GM23338 (cell line): ENCODE measurements around the gene ST3GAL2. TPM values are rescaled to one million over a fixed set of nuclear protein-coding genes. Genes with fewer than 3 reads are reported as not detected.

Experiments
- ATAC-seq: fragments of 200-7000 bp; cut with Tn5 transposase; 3 replicates; pipeline ENCODE4 v1.9.1; 2020
- DNase-seq: peaks from one replicate; pipeline ENCODE4 v3.0.0-alpha.2; 2015; ENCODE audit warnings: low spot score
- H2AFZ ChIP-seq: fragments of 200-600 bp; sonication (generic); 2 replicates; pipeline ENCODE4 v1.8.0; 2016; ENCODE audit warnings: antibody characterized with exemption, mild to moderate bottlenecking, moderate library complexity
- H3F3A ChIP-seq: fragments of 200-600 bp; sonication (generic); replicated peaks from 2 replicates; pipeline ENCODE4 v1.8.0; 2017; ENCODE audit warnings: antibody characterized with exemption, mixed run types, low read depth
- H3K27ac ChIP-seq: fragments of 200-600 bp; sonication (generic); 2 replicates; pipeline ENCODE4 v1.6.1; 2016; ENCODE audit warnings: low read depth
- H3K27me3 ChIP-seq: fragments of 200-600 bp; sonication (generic); 2 replicates; pipeline ENCODE4 v1.8.0; 2016; ENCODE audit warnings: mild to moderate bottlenecking, mixed run types, moderate library complexity; ENCODE audit not compliant: insufficient read depth
- H3K36me3 ChIP-seq: fragments of 200-600 bp; sonication (generic); 2 replicates; pipeline ENCODE4 v1.8.0; 2016; ENCODE audit warnings: mild to moderate bottlenecking; ENCODE audit not compliant: insufficient read depth
- H3K4me1 ChIP-seq: fragments of 200-600 bp; sonication (generic); 2 replicates; pipeline ENCODE4 v1.8.0; 2016; ENCODE audit warnings: mild to moderate bottlenecking, moderate library complexity; ENCODE audit not compliant: insufficient read depth
- H3K4me2 ChIP-seq: fragments of 200-600 bp; sonication (generic); 2 replicates; pipeline ENCODE4 v1.7.1; 2017; ENCODE audit warnings: mixed run types
- H3K4me3 ChIP-seq: fragments of 200-600 bp; sonication (generic); 2 replicates; pipeline ENCODE4 v1.6.1; 2016; ENCODE audit warnings: mixed run types
- H3K79me2 ChIP-seq: fragments of 200-600 bp; sonication (generic); replicated peaks from 2 replicates; pipeline ENCODE4 v1.8.0; 2017; ENCODE audit warnings: mild to moderate bottlenecking; ENCODE audit not compliant: insufficient read depth
- H3K9me2 ChIP-seq: fragments of 200-600 bp; sonication (generic); 2 replicates; pipeline ENCODE4 v1.8.0; 2017; ENCODE audit not compliant: insufficient read depth
- H4K20me1 ChIP-seq: fragments of 200-600 bp; sonication (generic); replicated peaks from 2 replicates; pipeline ENCODE4 v1.8.0; 2017; ENCODE audit warnings: mild to moderate bottlenecking; ENCODE audit not compliant: insufficient read depth
- H3K27ac Mint-ChIP-seq: 2 replicates; pipeline ENCODE4 v1.8.0; 2020; ENCODE audit warnings: inconsistent platforms, mild to moderate bottlenecking, moderate library complexity, mixed read lengths
- H3K27me3 Mint-ChIP-seq: 3 replicates; pipeline ENCODE4 v1.8.0; 2022; ENCODE audit warnings: low read depth, mild to moderate bottlenecking, moderate library complexity, mixed read lengths, inconsistent platforms; ENCODE audit not compliant: insufficient read depth, poor library complexity
- H3K36me3 Mint-ChIP-seq: 3 replicates; pipeline ENCODE4 v1.8.0; 2021; ENCODE audit warnings: low read depth, mild to moderate bottlenecking, inconsistent platforms, moderate library complexity, mixed read lengths
- H3K4me1 Mint-ChIP-seq: 3 replicates; pipeline ENCODE4 v1.8.0; 2020; ENCODE audit warnings: mild to moderate bottlenecking, inconsistent platforms, mixed read lengths
- H3K4me3 Mint-ChIP-seq: 3 replicates; pipeline ENCODE4 v1.8.0; 2021; ENCODE audit warnings: moderate library complexity, mild to moderate bottlenecking, inconsistent platforms, mixed read lengths
- H3K9me3 Mint-ChIP-seq: 3 replicates; pipeline ENCODE4 v1.8.0; 2020; ENCODE audit warnings: moderate library complexity, mild to moderate bottlenecking, inconsistent platforms, mixed read lengths
- CTCF ChIP-seq, 2 experiments: fragments of 200-600 bp in 1 of 2; sonication (generic) in 1 of 2; conservative IDR thresholded peaks; 2 replicates each; pipeline versions ENCODE4 v1.5.1 to v1.6.1; 2016 to 2017; ENCODE audit warnings: antibody characterized with exemption in 2 of 2, low read depth in 2 of 2, mild to moderate bottlenecking in 2 of 2, moderate library complexity in 1 of 2
- EZH2 ChIP-seq: fragments of 200-600 bp; sonication (generic); IDR thresholded peaks from one replicate; pipeline ENCODE4 v1.8.0; 2017; ENCODE audit warnings: antibody characterized with exemption, mild to moderate bottlenecking, low read depth; ENCODE audit not compliant: unreplicated experiment
- NANOG ChIP-seq: IDR thresholded peaks from 2 replicates; pipeline ENCODE4 v1.6.1; 2016; ENCODE audit warnings: antibody characterized with exemption, borderline replicate concordance
- POLR2AphosphoS5 ChIP-seq: IDR thresholded peaks from 2 replicates; pipeline ENCODE4 v1.6.1; 2016; ENCODE audit warnings: antibody characterized with exemption, low read depth
- REST ChIP-seq: IDR thresholded peaks from one replicate; pipeline ENCODE4 v1.6.1; 2018; ENCODE audit warnings: antibody characterized with exemption; ENCODE audit not compliant: unreplicated experiment
- STAT1 ChIP-seq: IDR thresholded peaks from one replicate; pipeline ENCODE4 v1.6.1; 2016; ENCODE audit warnings: antibody characterized with exemption; ENCODE audit not compliant: unreplicated experiment
- polyA plus RNA-seq: library from polyadenylated mRNA; unstranded; fragments of >200 nt; fragmentation: Nextera tagmentation; extraction: Ambion mirVana; gene quantifications from 2 replicates; pipeline ENCODE4 v1.2.1, GENCODE V29; 2016
- total RNA-seq: library from RNA; depleted of rRNA; stranded (reverse); fragments of >200 nt; shearing (Covaris generic); gene quantifications from 2 replicates; pipeline ENCODE4 v1.2.3, GENCODE V29; 2014
- TF ChIP-seq, protein P1 (sequence below): IDR thresholded peaks from 2 replicates; pipeline ENCODE4 v1.6.1; 2016; ENCODE audit warnings: antibody characterized with exemption

ST3GAL2 gene
- total and polyA plus RNA-seq, 2 experiments from 2014 or later = 12.3 to 39.8 TPM

DNA sequence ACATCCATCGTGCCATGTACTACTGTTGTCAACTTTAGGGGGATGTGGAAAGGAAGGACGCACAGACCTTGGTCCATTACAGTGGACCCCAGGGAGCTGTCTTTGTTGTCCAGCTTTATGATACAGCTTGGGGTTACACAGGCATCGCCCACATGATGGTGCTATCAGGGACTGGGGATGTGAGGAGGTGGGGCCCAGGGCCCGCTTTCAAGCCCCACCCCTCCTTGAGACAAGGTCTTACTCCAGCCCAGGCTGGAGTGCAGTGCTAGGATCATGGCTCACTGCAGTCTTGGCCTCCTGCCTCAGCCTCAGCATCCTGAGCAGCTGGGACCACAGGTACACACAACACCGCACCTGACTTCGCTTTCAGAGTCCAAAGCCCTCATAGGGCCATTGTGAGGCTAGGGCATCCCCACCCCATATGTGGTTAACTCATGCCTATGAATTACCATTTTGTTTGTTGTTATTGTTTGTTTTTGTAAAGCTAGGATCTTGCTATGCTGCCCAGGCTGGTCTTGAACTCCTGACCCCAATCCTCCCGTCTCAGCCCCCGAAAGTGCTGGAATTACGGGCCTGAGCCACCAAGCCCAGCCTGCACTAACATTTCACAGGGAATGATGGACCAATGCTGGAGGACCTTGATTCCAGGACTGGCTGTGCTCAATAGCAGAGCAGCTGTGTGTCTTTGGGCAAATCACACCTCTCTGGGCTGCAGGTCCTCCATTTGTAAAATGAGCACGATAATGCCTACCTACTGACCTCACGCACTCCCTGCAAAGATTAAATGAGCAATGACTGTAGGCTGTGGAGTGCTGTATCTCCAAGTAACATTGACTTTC lies 17.2 kb downstream of the ST3GAL2 start:
- Histone ChIP-seq H3K9me2 (no peaks in the 10 kb centered on the region), H3F3A (peaks cover 7% of the 10 kb centered on the region; the same call in 1 of the 2 replicates), H3K27me3 (no peaks in the 10 kb centered on the region), H2AFZ (no peak overlapping the region), H3K4me3 (no peak overlapping the region), H3K4me2 (no peak overlapping the region), H3K79me2 (peaks cover 77% of the 10 kb centered on the region), H3K36me3 (no peaks in the 10 kb centered on the region), H3K27ac (no peak overlapping the region), H4K20me1 (peaks cover 12% of the 10 kb centered on the region), H3K4me1 (peaks cover 35% of the 10 kb centered on the region)
- peaks cover 62% of the 10 kb centered on the region for H3K4me1 Mint-ChIP-seq
- ATAC-seq (peak; percentile 34), DNase-seq (no peak)
- peak overlapping the region; percentile 44; the same call in 1 of the 2 replicates for H3K27ac Mint-ChIP-seq
- H3K4me3 Mint-ChIP-seq = no peak overlapping the region; the same call in 2 of the 3 replicates
- TF ChIP-seq CTCF (conservative IDR thresholded peaks at IDR 0.05; ENCODE audit: low read depth in 2 of 2) (peak in 1 of 2 experiments; percentile 21; a peak in 1 of 4 replicates), REST (no peak), EZH2 (no peak)
- peaks cover 15% of the 10 kb centered on the region; the same call in 2 of the 3 replicates for H3K36me3 Mint-ChIP-seq
- peaks cover 16% of the 10 kb centered on the region for H3K27me3 Mint-ChIP-seq
- H3K9me3 Mint-ChIP-seq = no peaks in the 10 kb centered on the region

DNA sequence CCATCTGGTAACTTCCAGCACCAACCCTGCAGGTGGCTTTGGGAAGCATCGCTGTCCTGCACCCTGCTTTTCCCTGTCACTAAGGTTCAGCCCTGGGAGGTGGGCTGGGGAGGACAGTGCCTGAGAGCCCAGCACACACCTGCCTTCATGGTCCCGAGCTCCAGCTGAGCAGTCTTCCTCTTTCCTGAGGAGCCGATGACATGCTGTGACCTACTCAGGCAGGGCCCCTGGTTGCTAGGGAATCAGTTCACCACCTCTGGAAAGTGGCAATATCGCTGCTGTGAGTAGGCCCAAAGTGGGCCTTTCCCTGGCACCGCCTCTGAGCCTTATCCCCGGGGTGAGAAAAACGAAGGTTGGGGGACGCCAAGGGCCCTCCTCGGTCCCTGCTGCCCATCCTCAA lies 17.9 kb downstream of the ST3GAL2 start:
- Histone ChIP-seq H4K20me1 (peaks cover 12% of the 10 kb centered on the region), H3K4me3 (no peak overlapping the region), H2AFZ (no peak overlapping the region), H3K9me2 (no peaks in the 10 kb centered on the region), H3K27me3 (no peaks in the 10 kb centered on the region), H3K79me2 (peaks cover 74% of the 10 kb centered on the region), H3K4me2 (no peak overlapping the region), H3K36me3 (no peaks in the 10 kb centered on the region), H3K4me1 (peaks cover 39% of the 10 kb centered on the region), H3K27ac (no peak overlapping the region), H3F3A (peaks cover 7% of the 10 kb centered on the region; the same call in 1 of the 2 replicates)
- DNase-seq = no peak
- Mint-ChIP-seq H3K4me1 (peaks cover 69% of the 10 kb centered on the region), H3K27ac (peak overlapping the region; percentile 44; the same call in 1 of the 2 replicates), H3K36me3 (peaks cover 15% of the 10 kb centered on the region; the same call in 2 of the 3 replicates), H3K9me3 (no peaks in the 10 kb centered on the region), H3K27me3 (peaks cover 16% of the 10 kb centered on the region), H3K4me3 (no peak overlapping the region)
- no peak for TF ChIP-seq CTCF (conservative IDR thresholded peaks at IDR 0.05; ENCODE audit: low read depth in 2 of 2)
- no peak for TF ChIP-seq POLR2AphosphoS5
- no peak for TF ChIP-seq STAT1
- no peak for TF ChIP-seq REST
- TF ChIP-seq EZH2 = no peak
- TF ChIP-seq NANOG = no peak
- TF ChIP-seq, protein P1, sequence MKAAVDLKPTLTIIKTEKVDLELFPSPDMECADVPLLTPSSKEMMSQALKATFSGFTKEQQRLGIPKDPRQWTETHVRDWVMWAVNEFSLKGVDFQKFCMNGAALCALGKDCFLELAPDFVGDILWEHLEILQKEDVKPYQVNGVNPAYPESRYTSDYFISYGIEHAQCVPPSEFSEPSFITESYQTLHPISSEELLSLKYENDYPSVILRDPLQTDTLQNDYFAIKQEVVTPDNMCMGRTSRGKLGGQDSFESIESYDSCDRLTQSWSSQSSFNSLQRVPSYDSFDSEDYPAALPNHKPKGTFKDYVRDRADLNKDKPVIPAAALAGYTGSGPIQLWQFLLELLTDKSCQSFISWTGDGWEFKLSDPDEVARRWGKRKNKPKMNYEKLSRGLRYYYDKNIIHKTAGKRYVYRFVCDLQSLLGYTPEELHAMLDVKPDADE = no peak
- ATAC-seq = peak; percentile 13
